Kidney epithelial cell (primary cell): ENCODE measurements around the gene IL12RB1. TPM values are rescaled to one million over a fixed set of nuclear protein-coding genes. Genes with fewer than 3 reads are reported as not detected.

Experiments used
- DNase-seq: peaks from one replicate; pipeline ENCODE4 v3.0.0-alpha.2; 2010; ENCODE audit warnings: low read depth
- H3K27me3 ChIP-seq: 2 replicates; pipeline ENCODE4 v1.6.0; 2011; ENCODE audit warnings: low read length; ENCODE audit not compliant: control insufficient read depth, insufficient read depth
- H3K36me3 ChIP-seq: 2 replicates; pipeline ENCODE4 v1.5.1; 2011; ENCODE audit warnings: low read length; ENCODE audit not compliant: control insufficient read depth, insufficient read depth
- H3K4me3 ChIP-seq: 2 replicates; pipeline ENCODE4 v1.5.1; 2011; ENCODE audit warnings: low read depth, mild to moderate bottlenecking, control low read depth, low read length
- CTCF ChIP-seq: IDR thresholded peaks from 2 replicates; pipeline ENCODE4 v1.5.1; 2011; ENCODE audit warnings: mild to moderate bottlenecking, moderate library complexity, low read length, control low read depth, inconsistent platforms; ENCODE audit not compliant: insufficient read depth, poor library complexity, severe bottlenecking
- total RNA-seq: library from RNA; depleted of rRNA; stranded (reverse); fragments of >200 nt; gene quantifications from 2 replicates; pipeline ENCODE4 v1.2.3, GENCODE V29; 2015

IL12RB1 gene
- total RNA-seq, 1 donor from 2014 or later, result not detected

- Histone ChIP-seq H3K4me3 (no peak overlapping the region), H3K36me3 (peaks cover 2% of the 10 kb centered on the region), H3K27me3 (no peaks in the 10 kb centered on the region)
- no peak for DNase-seq
- no peak for TF ChIP-seq CTCF
Measured at GRCh38 chr19:18017275-18018083, 69.3 kb downstream of the IL12RB1 start.

GRCh38 chr19:18016209-18016910 is 70.4 kb downstream of the IL12RB1 start:
- Histone ChIP-seq H3K27me3 (no peaks in the 10 kb centered on the region), H3K4me3 (no peak overlapping the region), H3K36me3 (peaks cover 2% of the 10 kb centered on the region)
- TF ChIP-seq CTCF, result no peak
- no peak for DNase-seq

- Histone ChIP-seq H3K36me3 (peaks cover 2% of the 10 kb centered on the region), H3K4me3 (no peak overlapping the region), H3K27me3 (no peaks in the 10 kb centered on the region)
- no peak for TF ChIP-seq CTCF
- no peak for DNase-seq
Measured at GRCh38 chr19:18014197-18014596, 72.5 kb downstream of the IL12RB1 start.

GRCh38 chr19:18013210-18014111 is 73.3 kb downstream of the IL12RB1 start:
- TF ChIP-seq CTCF, result no peak
- DNase-seq, result no peak
- no peak overlapping the region for H3K4me3 ChIP-seq
- H3K27me3 ChIP-seq, result no peaks in the 10 kb centered on the region
- H3K36me3 ChIP-seq, result peaks cover 2% of the 10 kb centered on the region

- no peak for TF ChIP-seq CTCF
- H3K4me3 ChIP-seq, result no peak overlapping the region
- no peak for DNase-seq
- no peaks in the 10 kb centered on the region for H3K27me3 ChIP-seq
- peaks cover 2% of the 10 kb centered on the region for H3K36me3 ChIP-seq
Measured at GRCh38 chr19:18010149-18010548, 76.6 kb downstream of the IL12RB1 start.
